Nephron progenitor cell (in vitro differentiated cells): ENCODE data around the gene HCRTR2.
"Not testable (repeated sequence)": the region's sequence is repeated elsewhere in the genome, so short reads cannot be mapped to it uniquely, and the experiment has no call there.

Experiments
- DNase-seq: peaks from one replicate; pipeline ENCODE4 v3.0.0; 2021
- H3K27ac Mint-ChIP-seq: 2 replicates; pipeline ENCODE4 v1.8.0; 2021; ENCODE audit warnings: mild to moderate bottlenecking, moderate library complexity, mixed read lengths
- H3K27me3 Mint-ChIP-seq: 2 replicates; pipeline ENCODE4 v1.8.0; 2021; ENCODE audit warnings: mild to moderate bottlenecking, low read depth, mixed read lengths; ENCODE audit not compliant: poor library complexity
- H3K36me3 Mint-ChIP-seq: 2 replicates; pipeline ENCODE4 v1.8.0; 2021; ENCODE audit warnings: low read depth, mixed read lengths
- H3K4me1 Mint-ChIP-seq: 2 replicates; pipeline ENCODE4 v1.8.0; 2021; ENCODE audit warnings: mixed read lengths
- H3K4me3 Mint-ChIP-seq: 2 replicates; pipeline ENCODE4 v1.8.0; 2021; ENCODE audit warnings: mild to moderate bottlenecking, moderate library complexity, mixed read lengths
- H3K9me3 Mint-ChIP-seq: 2 replicates; pipeline ENCODE4 v1.8.0; 2021; ENCODE audit warnings: mild to moderate bottlenecking, moderate library complexity, mixed read lengths
- CTCF ChIP-seq: fragments of 200-600 bp; sonication (generic); IDR thresholded peaks from 2 replicates; pipeline ENCODE4 v1.5.0; 2021; ENCODE audit warnings: antibody characterized with exemption

Gene HCRTR2

DNA sequence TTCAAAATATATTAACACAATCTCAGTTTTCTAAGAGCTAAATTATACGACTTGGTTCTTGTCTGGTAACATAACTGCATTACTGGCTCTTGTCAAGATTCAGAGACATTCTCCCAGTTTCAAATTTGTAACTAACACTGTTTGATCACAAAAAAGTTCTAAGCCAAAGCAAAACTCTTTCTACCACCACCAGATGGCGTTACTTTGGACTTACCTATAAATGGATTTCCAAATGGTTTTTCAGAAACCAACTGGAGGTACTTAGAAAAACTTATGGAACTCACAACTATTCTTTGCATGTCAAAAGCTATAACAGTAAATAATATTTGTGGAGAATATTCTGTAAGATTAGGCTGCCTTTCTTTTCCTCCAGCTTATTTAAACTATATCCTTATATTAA, 118.8 kb downstream of the HCRTR2 start:
- no peak overlapping the region for H3K27ac Mint-ChIP-seq
- no peak for DNase-seq
- no peak overlapping the region for H3K4me3 Mint-ChIP-seq
- no peaks in the 10 kb centered on the region for H3K36me3 Mint-ChIP-seq
- TF ChIP-seq CTCF: peak; percentile 22
- H3K27me3 Mint-ChIP-seq: no peaks in the 10 kb centered on the region
- no peaks in the 10 kb centered on the region for H3K4me1 Mint-ChIP-seq
- peaks cover 15% of the 10 kb centered on the region for H3K9me3 Mint-ChIP-seq

DNA sequence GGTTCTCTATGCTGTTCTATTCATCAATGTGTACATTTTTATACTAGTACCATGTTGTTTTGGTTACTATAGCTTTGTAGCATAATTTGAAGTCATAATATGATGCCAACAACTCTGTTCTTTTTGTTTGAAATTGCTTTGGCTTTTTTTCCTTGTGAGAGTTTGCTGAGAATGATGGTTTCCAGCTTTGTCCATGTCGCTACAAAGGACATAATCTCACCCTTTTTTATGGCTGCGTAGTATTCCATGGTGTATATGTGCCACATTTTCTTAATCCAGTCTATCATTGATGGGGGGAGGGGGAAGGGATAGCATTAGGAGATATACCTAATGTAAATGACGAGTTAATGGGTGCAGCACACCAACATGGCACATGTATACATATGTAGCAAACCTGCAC, 122.9 kb downstream of the HCRTR2 start:
- not testable (repeated sequence) for H3K27me3 Mint-ChIP-seq, H3K4me3 Mint-ChIP-seq, H3K36me3 Mint-ChIP-seq, H3K4me1 Mint-ChIP-seq, H3K27ac Mint-ChIP-seq, DNase-seq
- peaks cover 15% of the 10 kb centered on the region for H3K9me3 Mint-ChIP-seq

- H3K36me3 Mint-ChIP-seq: no peaks in the 10 kb centered on the region
- H3K27me3 Mint-ChIP-seq: no peaks in the 10 kb centered on the region
- H3K4me3 Mint-ChIP-seq: no peak overlapping the region
- peaks cover 15% of the 10 kb centered on the region for H3K9me3 Mint-ChIP-seq
- H3K27ac Mint-ChIP-seq: no peak overlapping the region
- TF ChIP-seq CTCF: no peak
- no peak for DNase-seq
- no peaks in the 10 kb centered on the region for H3K4me1 Mint-ChIP-seq
Measured at GRCh38 chr6:55299286-55299985, 125.1 kb downstream of the HCRTR2 start.

- Mint-ChIP-seq H3K9me3 (peaks cover 4% of the 10 kb centered on the region), H3K4me3 (no peak overlapping the region), H3K4me1 (no peaks in the 10 kb centered on the region), H3K27ac (no peak overlapping the region), H3K36me3 (no peaks in the 10 kb centered on the region), H3K27me3 (no peaks in the 10 kb centered on the region)
- no peak for TF ChIP-seq CTCF
- DNase-seq: no peak
Measured at GRCh38 chr6:55304747-55305146, 130.4 kb downstream of the HCRTR2 start.

GRCh38 chr6:55319961-55320695, 145.8 kb downstream of the HCRTR2 start:
- Mint-ChIP-seq H3K9me3 (peaks cover 3% of the 10 kb centered on the region), H3K27ac (no peak overlapping the region), H3K4me1 (no peaks in the 10 kb centered on the region), H3K36me3 (no peaks in the 10 kb centered on the region), H3K4me3 (no peak overlapping the region), H3K27me3 (peaks cover 3% of the 10 kb centered on the region)
- no peak for TF ChIP-seq CTCF
- no peak for DNase-seq

DNA sequence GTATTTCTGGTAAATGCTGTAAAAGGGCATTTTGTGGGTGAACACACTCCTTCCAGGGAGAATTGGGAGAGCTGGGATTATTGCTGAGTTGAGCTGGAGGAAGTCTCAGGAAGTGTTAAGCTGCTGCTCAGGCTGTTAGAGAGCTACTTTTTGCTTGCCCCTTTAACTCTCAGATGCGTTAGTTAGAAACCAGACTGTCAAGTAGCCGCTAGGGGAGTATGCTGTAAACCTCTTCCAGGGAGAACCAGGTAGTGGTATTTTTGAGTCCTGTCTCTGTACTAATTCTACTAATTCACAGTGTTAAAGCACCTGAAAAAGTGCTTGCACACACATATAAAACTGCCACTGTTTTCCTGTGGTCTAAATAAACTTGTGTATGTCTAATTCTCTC, 146.4 kb downstream of the HCRTR2 start:
- Mint-ChIP-seq H3K36me3 (no peaks in the 10 kb centered on the region), H3K27ac (no peak overlapping the region), H3K9me3 (peaks cover 3% of the 10 kb centered on the region), H3K4me1 (no peaks in the 10 kb centered on the region), H3K4me3 (no peak overlapping the region), H3K27me3 (peaks cover 3% of the 10 kb centered on the region)
- TF ChIP-seq CTCF: no peak
- DNase-seq: no peak
